Renal cortical epithelial cell (primary cell): ENCODE data around the gene RGS6. TPM values are rescaled to one million over a fixed set of nuclear protein-coding genes. Genes with fewer than 3 reads are reported as not detected.

Source experiments
- DNase-seq: peaks from one replicate; pipeline ENCODE4 v3.0.0-alpha.2; 2011; ENCODE audit warnings: low read depth
- total RNA-seq: library from RNA; depleted of rRNA; stranded (reverse); fragments of >200 nt; gene quantifications from 2 replicates; pipeline ENCODE4 v1.2.3, GENCODE V29; 2014

Gene RGS6
- total RNA-seq, 1 donor from 2014 or later, result not detected

- no peak for DNase-seq
Observed at GRCh38 chr14:72243309-72244293, 311.4 kb downstream of the RGS6 start.

- no peak for DNase-seq
Observed at GRCh38 chr14:72247896-72248465, 315.8 kb downstream of the RGS6 start.

GRCh38 chr14:72253503-72253902 is 321.3 kb downstream of the RGS6 start:
- DNase-seq, result no peak

GRCh38 chr14:72254202-72254936 is 322.1 kb downstream of the RGS6 start:
- DNase-seq, result no peak

GRCh38 chr14:72254937-72255472 is 322.8 kb downstream of the RGS6 start:
- no peak for DNase-seq

GRCh38 chr14:72256055-72256454 is 323.8 kb downstream of the RGS6 start:
- peak; percentile 84 for DNase-seq

GRCh38 chr14:72261068-72261467 is 328.8 kb downstream of the RGS6 start:
- no peak for DNase-seq

GRCh38 chr14:72262771-72263170 is 330.5 kb downstream of the RGS6 start:
- DNase-seq, result no peak

GRCh38 chr14:72264716-72265115 is 332.5 kb downstream of the RGS6 start:
- no peak for DNase-seq

GRCh38 chr14:72270147-72270727 is 338.0 kb downstream of the RGS6 start:
- DNase-seq, result no peak

GRCh38 chr14:72270749-72271148 is 338.5 kb downstream of the RGS6 start:
- DNase-seq, result no peak

- DNase-seq, result no peak
Observed at GRCh38 chr14:72275242-72275641, 343.0 kb downstream of the RGS6 start.

- DNase-seq, result no peak
Observed at GRCh38 chr14:72278316-72278715, 346.1 kb downstream of the RGS6 start.

GRCh38 chr14:72284176-72284575 is 351.9 kb downstream of the RGS6 start:
- no peak for DNase-seq

GRCh38 chr14:72290241-72290640 is 358.0 kb downstream of the RGS6 start:
- no peak for DNase-seq

GRCh38 chr14:72291908-72292688 is 359.9 kb downstream of the RGS6 start:
- peak; percentile 51 for DNase-seq

GRCh38 chr14:72292689-72293024 is 360.4 kb downstream of the RGS6 start:
- DNase-seq, result no peak

GRCh38 chr14:72301352-72301751 is 369.1 kb downstream of the RGS6 start:
- DNase-seq, result no peak

- DNase-seq, result no peak
Observed at GRCh38 chr14:72303930-72304329, 371.7 kb downstream of the RGS6 start.

- no peak for DNase-seq
Observed at GRCh38 chr14:72305561-72305960, 373.3 kb downstream of the RGS6 start.

GRCh38 chr14:72308967-72309485 is 376.8 kb downstream of the RGS6 start:
- DNase-seq, result peak; percentile 5
